A673 (cell line): ENCODE measurements around the gene CCDC85B. TPM values are rescaled to one million over a fixed set of nuclear protein-coding genes. Genes with fewer than 3 reads are reported as not detected.

Experiments used
- BruUV-seq: library from RNA; stranded (reverse); fragments of 400-500 nt; replicated peaks from 2 replicates; lab custom pipeline; 2021; lab: Mats Ljungman, UMichigan
- CTCF ChIA-PET: fragments of 300-600 bp; sonication (Branson Sonifier 250); formaldehyde crosslinking; loops from one replicate; lab custom pipeline; 2022; ENCODE audit warnings: antibody characterized with exemption; lab: Charles Lee
- POLR2A ChIA-PET: fragments of 300-600 bp; sonication (Branson Sonifier 250); formaldehyde crosslinking; loops from one replicate; lab custom pipeline; 2022; ENCODE audit warnings: antibody characterized with exemption; ENCODE audit not compliant: low non-redundant PET; lab: Charles Lee
- DNase-seq: peaks from one replicate; pipeline ENCODE4 v3.0.0-alpha.2; 2015; ENCODE audit warnings: low spot score
- H3K27ac ChIP-seq: fragments of 200-600 bp; sonication (generic); 2 replicates; pipeline ENCODE4 v1.5.1; 2016; ENCODE audit warnings: mixed run types, low read depth, mild to moderate bottlenecking, mixed read lengths, antibody characterized with exemption, low read length; ENCODE audit not compliant: poor library complexity, severe bottlenecking
- H3K27me3 ChIP-seq: fragments of 200-600 bp; sonication (generic); replicated peaks from 2 replicates; pipeline ENCODE4 v1.6.1; 2017; ENCODE audit warnings: mixed run types, low read depth, mild to moderate bottlenecking, mixed read lengths, antibody characterized with exemption, low read length; ENCODE audit not compliant: insufficient read depth, poor library complexity
- H3K36me3 ChIP-seq: fragments of 200-600 bp; sonication (generic); 2 replicates; pipeline ENCODE4 v1.6.1; 2016; ENCODE audit warnings: mixed run types, mild to moderate bottlenecking, mixed read lengths, antibody characterized with exemption, low read length; ENCODE audit not compliant: insufficient read depth, poor library complexity, severe bottlenecking
- H3K4me1 ChIP-seq: fragments of 200-600 bp; sonication (generic); 2 replicates; pipeline ENCODE4 v1.6.1; 2017; ENCODE audit warnings: mixed run types, mild to moderate bottlenecking, mixed read lengths, antibody characterized with exemption, low read length; ENCODE audit not compliant: insufficient read depth, poor library complexity, severe bottlenecking
- H3K4me3 ChIP-seq: fragments of 200-600 bp; sonication (generic); 2 replicates; pipeline ENCODE4 v1.5.1; 2016; ENCODE audit warnings: low read depth, mixed run types, mild to moderate bottlenecking, mixed read lengths, low read length; ENCODE audit not compliant: poor library complexity, severe bottlenecking
- H3K9me3 ChIP-seq: fragments of 200-600 bp; sonication (generic); 2 replicates; pipeline ENCODE4 v1.6.1; 2016; ENCODE audit warnings: mixed run types, low read depth, mild to moderate bottlenecking, mixed read lengths, antibody characterized with exemption, low read length; ENCODE audit not compliant: poor library complexity, severe bottlenecking
- CTCF ChIP-seq: fragments of 300-800, 200-600 bp; sonication (generic); conservative IDR thresholded peaks from 2 replicates; pipeline ENCODE4 v1.5.1; 2017; ENCODE audit warnings: low read depth, mild to moderate bottlenecking, antibody characterized with exemption, low read length, moderate library complexity, mixed read lengths
- EZH2 ChIP-seq: fragments of 200-600 bp; sonication (generic); IDR thresholded peaks from 2 replicates; pipeline ENCODE4 v1.6.1; 2017; ENCODE audit warnings: borderline replicate concordance, low read depth, mild to moderate bottlenecking, mixed read lengths, antibody characterized with exemption, low read length; ENCODE audit not compliant: poor library complexity, severe bottlenecking
- intact Hi-C: fragments of 100-400 bp; cut with micrococcal nuclease; formaldehyde crosslinking; loops from one replicate; pipeline ENCODE4 v1.10.0; 2022; ENCODE audit not compliant: unreplicated experiment
- total RNA-seq: library from RNA; stranded (reverse); gene quantifications from 2 replicates; pipeline ENCODE4 v1.2.3, GENCODE V29; 2021

CCDC85B gene
- total RNA-seq, 1 experiment from 2014 or later, result 32.3 TPM

GRCh38 chr11:65896034-65896999 lies 5.8 kb downstream of the CCDC85B start:
- no peak overlapping the region for H3K27ac ChIP-seq
- intact Hi-C loops, result no loop called here
- no peaks in the 10 kb centered on the region for H3K9me3 ChIP-seq
- no peak for TF ChIP-seq EZH2
- TF ChIP-seq CTCF, result no peak
- POLR2A ChIA-PET, result no interaction called here
- H3K36me3 ChIP-seq, result no peaks in the 10 kb centered on the region
- no peaks in the 10 kb centered on the region for H3K27me3 ChIP-seq
- no peak for DNase-seq
- CTCF ChIA-PET, result no interaction called here
- BruUV-seq, result no TSS peak
- peaks cover 30% of the 10 kb centered on the region for H3K4me1 ChIP-seq
- H3K4me3 ChIP-seq, result no peak overlapping the region

GRCh38 chr11:65897020-65897471 lies 6.6 kb downstream of the CCDC85B start:
- H3K27ac ChIP-seq, result no peak overlapping the region
- H3K4me1 ChIP-seq, result peaks cover 25% of the 10 kb centered on the region
- ChIA-PET POLR2A (interaction anchor here (0.6 to 0.8 kb wide), 2 partner anchors 17 to 19 kb away, joined by 3 to 7 read pairs; no protein-coding TSS in a partner anchor), CTCF (no interaction called here)
- no TSS peak for BruUV-seq
- H3K9me3 ChIP-seq, result no peaks in the 10 kb centered on the region
- H3K27me3 ChIP-seq, result no peaks in the 10 kb centered on the region
- H3K36me3 ChIP-seq, result no peaks in the 10 kb centered on the region
- H3K4me3 ChIP-seq, result no peak overlapping the region
- no peak for TF ChIP-seq CTCF
- TF ChIP-seq EZH2, result no peak
- intact Hi-C loops, result no loop called here
- no peak for DNase-seq

- POLR2A ChIA-PET, result no interaction called here
- no peak for DNase-seq
- TF ChIP-seq EZH2 (no peak), CTCF (no peak)
- peak overlapping the region; percentile 65 for H3K4me3 ChIP-seq
- intact Hi-C loops, result no loop called here
- CTCF ChIA-PET, result interaction anchor here (1.1 to 2.0 kb wide), 3 partner anchors 8 to 14 kb away, joined by 3 to 10 read pairs (median 7); partner anchors contain the start of gene FIBP
- no peaks in the 10 kb centered on the region for H3K36me3 ChIP-seq
- H3K27me3 ChIP-seq, result no peaks in the 10 kb centered on the region
- BruUV-seq, result TSS peak; percentile 38
- H3K9me3 ChIP-seq, result no peaks in the 10 kb centered on the region
- H3K27ac ChIP-seq, result peak overlapping the region; percentile 47
- H3K4me1 ChIP-seq, result peaks cover 7% of the 10 kb centered on the region
Observed at GRCh38 chr11:65898656-65899355, 8.3 kb downstream of the CCDC85B start.
